Stimulated activated CD8-positive, alpha-beta memory T cell treated with anti-CD3 and anti-CD28 coated beads, Interleukin-12 subunit alpha, Interleukin-12 subunit beta, amount 100 ng/mL, for 4 hours (primary cell): ENCODE results near the gene CCDC74B.
"Not testable (repeated sequence)": the region's sequence is repeated elsewhere in the genome, so short reads cannot be mapped to it uniquely, and the experiment has no call there.

Experiments used
- DNase-seq: peaks from one replicate; pipeline ENCODE4 v3.0.0-alpha.2; 2020; ENCODE audit warnings: low read depth

The CCDC74B gene

DNA sequence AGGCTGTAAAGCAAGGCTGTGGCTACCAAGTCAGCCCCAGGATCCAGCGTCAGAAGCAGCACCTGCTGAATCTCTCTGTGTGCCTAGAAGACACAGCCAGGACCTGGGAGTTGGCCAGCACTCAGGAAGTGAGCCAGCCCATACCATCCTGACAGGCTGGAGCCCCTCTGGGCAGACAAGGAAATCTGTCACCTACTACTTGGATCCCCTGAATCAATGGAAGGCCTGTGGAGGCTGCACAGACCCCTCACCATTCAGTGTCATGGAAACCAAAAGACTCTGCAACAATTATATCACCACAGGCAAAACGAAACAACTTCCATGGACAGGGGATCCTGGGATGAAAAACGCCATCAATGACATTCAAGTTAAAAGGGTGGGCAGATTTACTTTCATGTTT lies 21.7 kb upstream of the CCDC74B start:
- not testable (repeated sequence) for DNase-seq

DNA sequence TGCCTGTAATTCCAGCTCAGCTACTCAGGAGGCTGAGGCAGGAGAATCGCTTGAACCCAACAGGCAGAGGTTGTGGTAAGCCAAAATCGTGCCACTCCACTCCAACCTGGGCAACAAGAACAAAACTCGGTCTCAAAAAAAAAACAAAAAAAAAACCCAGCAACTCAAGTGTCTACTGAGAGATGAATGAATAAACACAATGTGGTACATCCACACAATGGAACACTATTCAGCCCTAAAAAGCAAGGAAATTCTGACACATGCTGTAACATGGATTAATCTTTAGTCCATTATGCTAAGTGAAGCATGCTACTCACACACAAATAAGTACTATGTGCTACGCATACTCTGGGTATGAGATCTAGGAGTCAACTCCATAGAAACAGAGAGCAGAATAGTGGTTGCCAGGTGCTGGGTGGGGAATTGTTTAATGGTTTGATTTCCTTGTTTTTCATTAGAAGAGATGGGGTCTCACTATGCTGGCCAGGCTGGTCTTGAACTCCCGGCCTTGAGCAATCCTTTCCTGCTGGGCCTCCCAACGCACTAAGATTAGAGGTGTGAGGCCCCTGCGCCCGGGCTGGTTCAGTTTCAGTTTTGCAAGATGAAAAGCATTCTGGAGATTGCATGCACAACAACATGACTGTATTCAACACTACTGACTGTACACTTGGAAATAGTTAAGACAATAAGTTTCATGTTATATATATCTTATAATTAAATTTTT lies 20.5 kb upstream of the CCDC74B start:
- DNase-seq, result no peak

DNA sequence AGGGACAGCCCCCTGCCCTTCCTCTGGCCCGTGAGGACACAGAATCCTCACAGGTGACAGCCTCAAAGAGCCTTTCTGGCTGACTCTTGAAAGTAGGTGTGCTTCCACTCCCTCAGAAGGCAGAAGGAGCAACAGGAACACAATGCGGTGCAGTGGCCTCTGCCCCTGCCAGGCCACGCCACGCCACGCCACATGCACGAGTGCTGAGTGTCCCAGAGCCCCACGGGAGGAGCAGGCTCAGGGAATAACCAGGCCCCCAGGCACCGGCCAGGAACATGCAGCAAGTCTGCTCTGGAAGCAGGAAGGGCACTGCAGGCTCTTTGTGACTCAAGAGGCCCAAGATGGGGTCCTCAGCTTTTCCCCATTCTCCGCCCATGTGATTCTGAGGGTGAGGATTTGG lies 18.1 kb upstream of the CCDC74B start:
- DNase-seq, result no peak

DNA sequence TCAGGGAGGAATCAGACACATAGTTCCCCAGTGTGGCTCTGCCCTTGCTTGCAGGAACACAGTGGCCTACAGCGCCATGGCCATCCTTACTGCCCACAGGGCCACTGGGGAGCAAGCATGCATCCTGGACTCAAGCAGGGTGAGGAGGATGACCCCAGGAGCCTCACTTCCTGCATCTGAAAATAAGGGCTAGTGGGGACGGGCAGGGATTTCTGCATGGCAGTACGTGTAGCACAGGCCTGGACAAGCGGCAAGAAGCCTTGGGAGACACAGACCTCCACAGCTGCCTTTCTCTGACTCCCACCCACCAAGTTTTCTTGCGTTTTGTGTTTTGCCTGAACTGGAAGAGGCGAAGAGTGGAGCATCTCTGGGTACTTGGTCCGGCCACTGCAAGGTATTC lies 17.6 kb upstream of the CCDC74B start:
- not testable (repeated sequence) for DNase-seq

DNA sequence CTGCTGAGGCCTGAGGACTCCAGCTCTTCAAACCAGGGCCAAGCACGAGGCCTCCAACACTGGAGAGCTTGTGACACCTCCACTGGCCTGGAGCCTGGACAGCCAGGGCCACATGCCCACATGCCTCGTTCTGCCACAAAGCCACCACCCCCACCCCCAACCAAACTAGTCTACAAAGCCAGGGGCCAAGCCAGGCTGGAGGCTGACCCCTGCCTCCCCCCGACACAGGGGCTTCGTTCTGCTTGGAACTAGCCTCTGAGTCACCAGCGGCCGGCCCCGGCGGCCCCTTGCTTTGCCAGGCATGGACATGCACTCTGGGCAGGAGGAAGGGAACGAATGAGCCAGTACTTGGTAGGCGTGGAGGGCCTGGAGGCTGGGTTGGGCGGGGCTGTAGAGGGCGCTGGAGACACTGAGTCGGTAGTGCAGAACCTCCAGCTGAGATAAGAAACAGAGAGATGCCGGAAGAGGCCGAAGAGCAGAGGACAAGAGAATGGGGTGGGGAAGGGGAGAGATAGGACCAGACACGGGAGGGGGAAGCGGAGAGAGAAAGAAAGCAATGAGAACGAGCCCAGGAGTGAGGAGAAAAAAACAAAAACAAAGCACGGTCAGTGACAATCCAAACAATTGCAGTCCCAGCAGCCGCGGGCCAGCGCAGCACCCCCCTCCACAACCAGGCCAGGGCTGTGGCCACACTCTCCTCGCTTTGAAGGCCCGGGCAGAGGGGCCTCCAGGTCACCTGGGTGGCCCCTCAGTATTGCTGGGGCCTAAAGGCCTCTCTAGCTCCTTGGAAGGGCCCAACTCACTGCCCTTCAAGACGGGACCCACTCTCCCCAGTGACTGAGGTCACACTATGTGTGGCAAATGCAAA lies 16.2 kb upstream of the CCDC74B start:
- DNase-seq, result not testable (repeated sequence)

DNA sequence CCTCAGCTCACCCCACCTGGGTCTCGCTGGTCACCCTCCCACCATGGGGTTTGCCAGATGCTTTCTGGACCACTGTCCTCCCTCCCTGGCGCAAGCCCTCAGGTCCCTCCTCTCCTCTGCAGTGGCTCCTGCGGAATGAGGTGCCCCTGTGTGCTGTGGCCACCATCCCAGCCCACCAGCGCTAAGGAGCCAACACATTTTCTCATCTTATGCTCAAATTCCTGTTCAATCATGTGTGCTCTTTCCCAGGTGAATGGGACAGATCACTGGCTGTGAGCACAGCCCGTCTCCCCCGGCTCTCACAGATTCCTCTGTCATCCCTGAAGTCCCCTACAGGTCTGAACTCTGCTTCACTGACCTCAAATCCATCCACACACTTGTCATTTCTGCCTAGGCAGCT lies 15.2 kb upstream of the CCDC74B start:
- no peak for DNase-seq

DNA sequence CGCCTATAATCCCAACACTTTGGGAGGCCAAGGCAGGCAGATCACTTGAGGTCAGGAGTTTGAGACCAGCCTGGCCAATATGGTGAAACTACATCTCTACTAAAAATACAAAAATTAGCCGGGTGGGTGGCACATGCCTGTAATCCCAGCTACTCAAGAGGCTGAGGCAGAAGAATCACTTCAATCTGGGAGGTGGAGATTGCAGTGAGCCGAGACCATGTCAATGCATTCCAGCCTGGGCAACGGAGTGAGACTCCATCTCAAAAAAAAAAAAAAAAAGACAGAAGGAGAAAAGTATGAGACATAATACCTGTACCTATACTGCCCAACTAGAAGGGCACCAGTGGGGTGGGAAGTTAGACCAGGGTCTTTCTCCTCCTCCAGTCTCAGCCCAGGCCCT lies 14.5 kb upstream of the CCDC74B start:
- DNase-seq, result not testable (repeated sequence)

DNA sequence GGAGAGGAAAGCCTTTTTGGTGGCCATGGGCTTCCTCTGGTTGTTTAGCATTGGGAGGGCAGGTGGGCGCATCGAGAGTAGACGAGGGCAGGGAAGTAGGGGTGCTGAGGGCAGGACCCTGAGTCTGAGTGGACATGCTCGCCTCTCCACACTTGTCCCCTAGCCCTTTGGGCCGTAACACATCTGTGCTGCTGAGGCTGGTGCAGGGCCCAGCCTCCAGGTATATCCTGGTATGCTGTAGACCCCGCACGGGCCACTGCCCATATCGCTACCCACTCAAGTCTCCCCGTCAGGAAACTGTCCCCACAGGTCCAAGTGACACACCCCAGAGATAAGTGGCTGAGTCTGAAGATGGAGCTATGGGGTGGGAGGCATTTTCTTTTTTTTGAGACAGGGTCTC lies 13.7 kb upstream of the CCDC74B start:
- no peak for DNase-seq

DNA sequence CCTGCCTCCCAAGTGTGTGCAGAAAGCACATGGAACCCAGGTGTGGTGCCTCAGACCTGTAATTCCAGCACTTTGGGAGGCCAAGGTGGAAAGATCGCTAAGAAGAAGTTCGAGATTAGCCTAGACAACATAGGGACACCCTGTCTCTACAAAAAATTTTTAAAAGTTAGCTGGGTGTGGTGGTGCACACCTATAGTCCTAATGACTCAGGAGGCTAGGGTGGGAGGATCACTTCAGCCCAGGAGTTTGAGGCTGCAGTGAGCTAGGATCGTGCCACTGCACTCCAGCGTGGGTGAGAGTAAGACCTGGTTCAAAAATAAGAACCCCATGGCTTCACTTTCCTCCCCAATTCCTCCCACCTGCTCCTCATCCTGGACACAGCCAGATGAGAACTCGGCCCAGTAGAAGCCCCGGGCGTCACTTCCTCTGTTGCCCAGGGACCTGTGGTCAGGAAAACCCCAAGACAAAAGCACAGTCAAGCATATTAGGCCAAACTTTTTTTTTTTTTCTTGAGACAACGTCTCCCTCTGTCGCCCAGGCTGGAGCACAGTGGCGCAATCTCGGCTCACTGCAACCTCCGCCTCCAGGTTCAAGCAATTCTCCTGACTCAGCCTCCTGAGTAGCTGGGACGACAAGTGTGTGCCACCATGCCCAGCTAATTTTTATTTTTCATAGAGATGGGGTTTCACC lies 13.1 kb upstream of the CCDC74B start:
- not testable (repeated sequence) for DNase-seq

DNA sequence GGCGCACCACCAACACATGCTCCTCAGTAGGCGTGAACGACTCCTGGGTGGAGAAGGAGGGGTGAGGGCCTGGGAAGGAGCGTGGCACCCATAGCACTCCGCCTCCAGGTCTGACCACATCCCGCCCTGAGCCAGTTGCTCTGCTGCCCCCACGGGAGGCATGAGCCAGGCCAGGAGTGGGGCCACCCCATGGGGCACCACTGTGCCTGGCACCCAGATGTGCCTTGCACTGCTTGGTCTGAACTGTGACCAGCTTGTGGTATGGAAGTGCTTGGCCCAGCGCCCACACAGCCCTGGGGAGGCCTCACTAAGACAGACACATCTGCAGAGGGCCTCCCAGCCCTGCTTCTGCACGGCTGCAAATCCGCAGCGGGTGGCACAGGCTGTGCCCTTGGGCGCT lies 12.4 kb upstream of the CCDC74B start:
- not testable (repeated sequence) for DNase-seq

DNA sequence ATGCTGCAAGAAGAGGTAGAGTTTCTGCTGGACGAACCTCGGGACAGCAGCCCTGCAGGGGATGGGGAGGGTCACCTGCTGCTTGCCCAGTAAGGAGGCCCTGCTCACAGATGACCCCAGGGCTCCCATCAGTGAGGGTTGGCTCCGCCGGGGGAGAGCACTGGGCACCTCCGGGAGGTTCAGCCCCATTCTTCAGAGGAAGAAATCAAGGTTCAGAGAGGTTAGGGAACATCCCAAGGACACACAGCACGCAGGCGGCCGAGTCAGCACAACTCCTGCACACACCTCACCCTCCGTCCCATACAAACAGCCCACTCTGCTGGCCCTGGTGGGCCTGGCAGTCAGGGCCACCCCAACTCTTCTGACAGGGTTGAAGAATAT lies 11.7 kb upstream of the CCDC74B start:
- DNase-seq, result no peak

DNA sequence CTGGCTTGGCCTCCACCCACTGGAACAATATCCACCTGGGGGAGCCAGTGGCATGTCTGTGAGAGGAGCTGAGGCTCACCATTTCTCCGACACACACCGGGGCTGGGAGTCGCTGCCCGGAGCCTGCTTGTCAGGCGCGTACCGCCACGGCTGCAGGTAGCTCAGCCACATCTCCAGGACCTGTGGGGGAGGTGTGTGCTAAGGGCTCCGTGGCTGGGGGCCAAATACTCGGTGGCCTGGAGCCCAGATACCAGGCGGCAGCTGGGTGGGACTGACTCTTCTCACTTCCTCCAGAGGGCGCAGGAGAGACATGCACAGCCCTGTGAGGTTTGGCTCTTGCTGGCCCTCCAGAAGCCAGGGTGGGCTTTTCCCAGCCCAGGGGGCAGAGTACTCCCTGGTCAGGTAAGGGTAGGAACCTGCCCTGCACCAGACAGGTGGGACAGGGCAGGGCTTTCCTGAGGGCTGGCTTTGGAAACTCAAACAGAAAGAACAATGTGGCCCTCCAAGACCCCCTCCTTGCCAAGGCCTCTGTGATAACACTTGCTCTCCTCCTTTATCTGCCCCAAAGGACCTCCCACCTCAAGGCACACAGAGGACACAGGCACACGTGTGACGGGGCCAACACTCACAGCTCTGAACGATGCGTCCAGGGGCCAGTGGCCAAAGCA lies 11.2 kb upstream of the CCDC74B start:
- not testable (repeated sequence) for DNase-seq

DNA sequence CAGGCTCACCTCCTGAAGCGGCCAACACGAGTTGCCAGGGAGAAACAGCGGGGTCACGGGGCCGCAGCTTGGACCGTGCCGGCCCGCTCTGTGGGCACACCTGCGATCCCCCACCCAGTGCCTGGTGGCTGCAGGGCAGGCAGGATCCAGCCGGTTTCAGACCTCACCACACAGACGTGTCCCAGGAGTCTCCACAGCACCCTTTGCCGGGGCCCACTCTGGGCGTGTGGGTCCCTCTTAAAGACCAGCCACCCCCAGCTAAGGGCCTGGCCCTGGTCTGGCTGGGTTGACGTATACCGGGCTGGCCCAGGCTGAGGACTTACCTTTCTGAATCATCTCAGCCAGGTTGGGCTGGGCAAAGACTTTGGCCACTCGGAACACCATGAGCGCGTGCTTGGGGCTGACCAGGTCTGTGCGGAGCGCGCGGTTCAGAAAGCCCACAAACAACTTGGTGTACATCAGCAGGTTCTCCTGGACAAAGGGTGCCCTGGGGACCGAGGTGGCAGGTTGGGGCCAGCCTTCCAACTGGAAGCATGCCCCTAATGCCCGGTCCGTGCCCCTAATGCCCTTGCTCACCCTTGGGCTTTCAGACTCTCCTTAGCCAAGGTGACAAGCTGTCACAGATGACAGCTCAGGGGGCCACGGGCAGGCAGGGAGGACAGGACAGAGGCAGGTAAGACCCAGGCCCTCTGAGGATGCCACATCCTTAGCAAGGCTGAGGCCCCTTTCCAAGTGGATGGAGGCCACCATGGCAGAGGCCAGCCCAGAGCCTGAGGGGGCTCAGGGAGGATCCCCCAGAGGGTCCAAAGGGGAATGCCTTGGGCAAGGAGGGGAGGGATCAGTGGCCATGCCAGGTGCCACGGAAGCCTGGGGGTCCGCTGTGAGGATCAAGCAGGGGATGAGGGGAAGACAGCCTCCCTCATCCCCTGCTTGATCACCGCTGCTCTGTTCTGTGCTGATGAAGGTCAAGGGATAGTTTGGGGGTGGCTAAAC lies 10.2 kb upstream of the CCDC74B start:
- no peak for DNase-seq

DNA sequence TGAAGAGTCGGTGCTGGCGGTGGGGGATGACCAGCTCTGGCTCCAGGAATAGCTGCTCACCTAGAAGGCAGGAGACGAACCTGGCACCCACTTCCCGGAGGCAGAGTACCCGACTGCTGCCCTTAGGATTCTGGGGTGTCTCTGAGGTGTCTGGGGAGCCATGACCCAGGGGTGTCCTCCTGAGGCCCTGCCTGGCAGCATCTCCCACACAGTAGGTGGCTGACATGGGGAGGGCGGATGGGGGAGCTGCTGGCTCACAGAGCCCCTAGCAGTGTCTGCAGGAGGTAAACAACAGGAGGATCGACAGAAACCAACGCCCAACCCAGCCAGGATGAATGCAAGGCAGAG lies 9.5 kb upstream of the CCDC74B start:
- DNase-seq, result not testable (repeated sequence)

DNA sequence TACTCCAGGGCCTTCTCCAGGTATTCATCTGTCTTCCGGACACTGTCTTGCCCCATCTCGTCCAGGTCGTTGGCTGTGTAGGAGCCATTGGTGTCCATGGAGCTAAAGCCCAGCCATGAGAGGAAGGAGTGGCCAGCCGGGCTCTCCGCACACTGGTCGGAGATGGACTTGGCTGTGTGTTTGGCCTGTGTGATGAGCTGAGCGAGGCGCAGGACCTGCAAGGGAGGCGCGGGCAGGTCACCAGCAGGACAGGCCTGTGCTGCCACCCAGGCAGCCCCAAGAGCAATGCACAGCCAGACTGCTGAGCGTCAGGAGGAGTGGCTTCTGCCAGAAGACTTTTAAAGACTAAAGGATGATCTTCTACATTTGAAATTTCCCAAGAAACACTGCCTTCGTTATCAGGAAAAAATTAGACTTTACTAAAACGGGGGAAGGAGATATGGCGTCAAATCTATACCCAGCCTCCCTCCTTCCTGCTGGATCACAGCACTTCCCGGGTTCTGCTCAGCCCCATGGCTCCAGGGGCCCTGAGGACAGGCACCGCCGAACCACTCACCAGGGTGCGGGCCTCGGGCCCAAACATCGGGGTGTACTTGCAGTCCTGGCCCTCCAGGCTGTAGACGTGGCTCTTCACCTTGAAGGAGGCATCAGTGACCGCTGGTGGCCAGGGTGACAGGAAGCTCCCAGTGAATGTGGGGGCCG lies 9.0 kb upstream of the CCDC74B start:
- DNase-seq, result not testable (repeated sequence)

DNA sequence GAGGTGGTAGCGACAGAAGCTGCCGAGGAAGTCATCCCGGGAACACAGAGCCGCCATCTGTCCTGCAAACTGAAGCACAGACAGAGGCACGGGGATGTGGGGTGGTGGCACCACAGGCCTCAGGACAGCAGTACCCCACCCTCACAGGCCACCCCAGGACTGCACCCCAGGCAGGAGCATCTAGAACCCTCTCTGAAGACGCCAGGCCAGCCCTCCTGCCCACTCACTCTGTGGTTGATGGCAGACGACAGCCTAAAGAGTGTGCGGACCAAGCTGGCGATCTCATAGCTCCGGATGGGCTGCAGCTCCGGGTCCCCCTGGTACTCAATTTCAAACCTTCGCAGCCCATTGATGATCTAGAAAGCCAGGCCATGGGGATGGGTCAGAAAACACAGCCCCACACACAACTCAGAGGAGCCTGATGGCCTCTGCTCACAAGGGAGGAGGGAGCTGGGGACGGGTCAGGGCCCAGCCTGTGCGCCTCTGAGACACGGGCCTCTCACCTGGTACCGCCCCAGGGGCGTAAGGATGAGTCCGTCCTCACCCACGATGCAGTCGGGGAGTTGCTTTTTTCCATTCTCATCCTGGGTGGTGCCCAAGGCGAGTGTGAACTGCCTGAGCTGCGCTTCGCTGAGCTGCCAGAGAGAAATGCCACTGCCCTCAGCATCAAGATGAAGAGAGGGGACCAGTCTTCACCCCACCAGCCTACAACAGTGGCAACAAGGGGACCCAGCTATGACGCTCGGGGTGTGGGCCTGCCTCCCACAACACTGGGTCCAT lies 8.1 kb upstream of the CCDC74B start:
- DNase-seq, result no peak

DNA sequence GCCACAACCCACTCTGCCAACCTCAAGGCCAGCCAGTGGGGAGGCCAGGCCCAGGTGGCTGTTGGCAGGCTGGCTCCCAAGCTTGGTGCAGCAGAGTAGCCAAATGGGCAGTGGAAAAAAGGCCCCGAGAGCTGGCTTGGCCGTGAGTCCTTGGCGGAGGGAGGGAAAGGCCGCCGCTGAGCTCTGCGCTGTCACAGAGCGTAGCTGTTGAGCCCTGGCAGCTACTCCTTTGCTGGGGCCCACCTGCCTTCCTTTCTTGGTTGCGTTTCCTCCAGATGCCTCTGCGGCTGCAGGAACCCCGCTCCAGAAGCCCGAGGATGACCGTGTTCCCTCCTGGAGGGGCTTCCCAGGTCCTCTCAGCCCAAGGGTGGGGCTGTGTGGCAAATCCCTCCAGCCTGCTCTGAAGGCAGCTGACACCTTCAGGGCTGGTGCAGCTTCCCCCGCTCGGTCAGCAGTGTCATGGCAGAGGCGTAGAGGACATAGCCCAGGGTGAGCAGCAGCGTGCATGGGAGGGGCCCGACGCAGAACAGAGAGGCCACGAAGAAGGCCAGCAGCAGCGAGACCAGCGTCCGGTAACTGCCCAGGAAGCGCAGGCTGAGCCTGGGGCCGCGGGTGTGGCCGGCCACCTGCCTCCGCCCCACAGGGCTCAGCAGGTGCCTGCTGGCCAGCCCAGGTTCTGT lies 7.4 kb upstream of the CCDC74B start:
- not testable (repeated sequence) for DNase-seq

DNA sequence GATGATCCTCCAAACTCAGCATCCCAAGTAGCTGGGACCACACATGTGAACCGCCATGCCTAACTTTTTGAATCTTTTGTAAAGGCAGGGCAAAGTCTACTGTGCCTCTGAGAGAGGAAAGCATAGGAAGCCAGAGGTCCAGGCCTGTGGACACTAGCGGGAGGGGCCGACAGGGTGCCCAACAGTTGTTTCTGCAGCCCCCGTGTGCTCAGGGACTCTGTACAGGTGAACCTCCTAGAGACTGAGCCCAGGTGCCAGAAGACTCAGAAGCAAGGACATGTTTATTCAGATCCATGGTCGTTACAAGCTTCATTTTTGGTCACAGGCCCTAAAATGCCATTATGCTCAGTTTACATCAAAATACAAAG lies 6.2 kb upstream of the CCDC74B start:
- DNase-seq, result not testable (repeated sequence)
